Frontal cortex (tissue), 4 donors: ENCODE data around the gene RNASE1. TPM values are rescaled to one million over a fixed set of nuclear protein-coding genes. Genes with fewer than 3 reads are reported as not detected.
"Not testable (repeated sequence)": the region's sequence is repeated elsewhere in the genome, so short reads cannot be mapped to it uniquely, and the experiment has no call there.

Experiments
- DNase-seq, 2 donors: peaks; one replicate each; pipeline ENCODE4 v3.0.0; 2012; ENCODE audit warnings: low spot score in 2 of 2
- FAIRE-seq: peaks from 2 replicates; lab custom pipeline; 2012; peaks lifted over from hg19 to GRCh38; lab: Jason Lieb, UNC
- total RNA-seq: library from RNA; depleted of rRNA; stranded (reverse); fragments of >200 nt; gene quantifications from one replicate; pipeline ENCODE4 v1.2.3, GENCODE V29; 2014
- donor health status: control.
- donor health status: control.
- donor health status: control.

RNASE1 gene
- total RNA-seq, 1 donor from 2014 or later, result 12.2 TPM

DNA sequence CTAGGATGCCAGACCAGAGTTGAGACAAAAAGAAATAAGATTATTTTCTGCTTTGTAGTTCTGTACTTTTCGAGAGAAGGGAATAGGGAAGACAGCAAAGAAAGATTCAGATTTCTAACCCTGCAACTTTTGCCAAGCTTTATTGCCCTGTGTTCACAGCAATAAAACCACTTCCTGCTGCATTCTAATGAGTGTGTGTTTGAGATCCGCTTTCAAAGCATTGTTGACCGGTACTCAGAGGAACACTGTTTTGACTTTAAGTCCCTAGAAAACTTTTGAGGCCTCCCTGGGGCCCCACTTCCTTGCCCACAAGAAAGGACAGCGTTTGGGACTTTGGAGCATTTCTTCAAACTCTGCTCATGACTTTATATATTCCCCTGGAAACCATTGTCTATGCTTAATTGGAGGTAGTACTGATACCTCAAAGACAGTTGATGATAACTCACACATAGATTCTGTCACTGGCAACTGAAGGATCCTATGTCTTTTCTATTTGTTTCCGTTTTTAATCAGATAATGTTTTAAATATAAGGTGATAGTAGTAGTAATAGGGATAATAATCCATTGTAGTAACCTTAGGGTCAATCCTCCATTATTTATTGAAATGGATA is 20.3 kb downstream of the RNASE1 start:
- FAIRE-seq (no peak), DNase-seq (no peak)

DNA sequence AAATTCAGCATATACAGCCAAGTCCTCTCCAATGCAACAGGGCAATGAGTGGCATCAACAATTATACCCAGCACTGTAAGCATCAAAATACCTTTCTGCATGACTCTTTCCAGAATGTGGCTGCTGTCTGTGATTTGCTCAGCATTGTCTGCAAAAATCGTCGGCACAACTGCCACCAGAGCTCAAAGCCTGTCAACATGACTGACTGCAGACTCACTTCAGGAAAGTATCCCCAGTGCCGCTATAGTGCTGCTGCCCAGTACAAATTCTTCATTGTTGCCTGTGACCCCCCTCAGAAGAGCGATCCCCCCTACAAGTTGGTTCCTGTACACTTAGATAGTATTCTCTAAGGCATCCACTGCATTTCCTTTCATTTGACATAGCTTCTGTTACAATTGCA is 20.8 kb downstream of the RNASE1 start:
- FAIRE-seq (no peak), DNase-seq (no peak)

DNA sequence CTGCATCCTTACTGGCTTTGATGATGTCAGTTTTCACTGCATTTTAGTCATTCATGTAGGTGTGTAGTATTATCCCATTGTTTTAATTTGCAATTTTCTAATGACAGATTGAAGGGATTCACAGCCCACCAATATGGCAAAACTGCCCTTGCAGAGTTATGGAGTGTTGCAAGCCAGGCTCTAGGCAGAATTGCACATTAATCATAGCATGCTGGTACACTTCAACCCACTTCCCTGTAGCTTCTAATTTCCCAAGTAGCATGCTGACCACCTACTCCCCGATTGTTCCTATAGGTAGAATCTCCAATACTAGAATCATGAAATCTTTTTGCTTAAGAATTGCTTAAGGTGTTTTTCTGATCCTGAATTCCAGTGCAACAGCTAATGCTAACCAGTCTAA is 26.7 kb downstream of the RNASE1 start:
- FAIRE-seq (no peak), DNase-seq (no peak)

DNA sequence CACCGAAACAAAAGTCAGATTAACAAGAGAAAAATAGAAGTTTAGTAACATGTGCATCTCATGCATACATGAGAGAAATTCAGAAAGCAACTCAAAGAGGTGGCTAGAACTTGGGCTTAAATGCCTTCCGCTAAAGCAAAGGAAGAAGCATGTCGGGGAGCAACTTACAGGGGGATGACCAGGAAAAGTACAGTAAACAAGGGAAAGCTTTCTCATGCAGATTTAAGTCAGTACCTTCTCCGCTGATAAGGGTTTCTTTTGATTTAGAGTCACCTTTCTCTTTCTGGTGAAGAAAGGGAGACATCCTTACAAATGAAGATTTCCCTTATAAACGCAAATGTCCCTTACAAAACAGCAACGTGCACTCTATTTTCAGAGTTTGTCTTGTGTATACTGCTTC is 27.6 kb downstream of the RNASE1 start:
- FAIRE-seq, result no peak

DNA sequence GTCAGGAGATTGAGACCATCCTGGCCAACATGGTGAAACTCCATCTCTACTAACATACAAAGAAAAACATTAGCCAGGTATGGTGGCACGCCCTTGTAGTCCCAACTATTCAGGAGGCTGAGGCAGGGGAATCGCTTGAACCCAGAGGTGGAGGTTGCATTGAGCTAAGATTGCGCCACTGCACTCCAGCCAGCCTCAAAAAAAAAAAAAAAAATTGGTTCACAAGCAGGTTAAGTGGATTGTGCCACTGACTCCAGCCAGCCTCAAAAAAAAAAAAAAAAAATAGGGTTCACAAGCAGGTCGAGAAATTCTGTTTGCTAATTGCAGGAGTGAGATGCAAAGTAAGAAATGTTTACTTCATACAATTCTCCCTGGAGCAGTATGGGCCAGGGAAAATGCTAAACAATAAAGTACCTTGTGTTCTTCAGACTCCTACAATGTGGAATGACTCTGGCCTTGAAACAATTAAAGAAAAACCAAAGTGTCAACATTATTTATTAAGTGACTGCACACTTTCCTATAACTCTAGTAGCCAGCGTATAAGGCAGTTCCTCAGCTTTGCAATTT is 28.3 kb downstream of the RNASE1 start:
- FAIRE-seq, result no peak
- DNase-seq, result no peak

More for the DNA sequence above, 27.6 kb downstream of the RNASE1 start:
- no peak for DNase-seq

DNA sequence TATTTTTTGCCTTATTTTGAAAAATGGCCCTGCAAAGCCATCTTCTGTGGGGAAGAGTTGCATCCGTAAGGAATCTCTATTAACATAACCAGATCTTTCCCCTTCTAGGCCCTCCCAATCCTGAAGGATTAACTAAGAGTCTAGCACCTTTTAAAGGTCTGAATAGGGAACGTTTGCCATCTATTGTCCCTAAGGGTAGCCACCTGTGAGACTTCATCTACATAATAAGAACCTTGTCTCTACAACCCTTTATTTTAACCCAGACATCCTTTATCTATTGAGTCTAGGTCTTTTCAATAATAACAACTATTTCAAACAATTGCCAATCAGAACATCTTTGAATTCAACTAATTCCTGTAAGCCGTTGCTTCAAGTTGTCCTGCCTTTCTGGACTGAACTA is 30.0 kb downstream of the RNASE1 start:
- DNase-seq (no peak), FAIRE-seq (no peak)

DNA sequence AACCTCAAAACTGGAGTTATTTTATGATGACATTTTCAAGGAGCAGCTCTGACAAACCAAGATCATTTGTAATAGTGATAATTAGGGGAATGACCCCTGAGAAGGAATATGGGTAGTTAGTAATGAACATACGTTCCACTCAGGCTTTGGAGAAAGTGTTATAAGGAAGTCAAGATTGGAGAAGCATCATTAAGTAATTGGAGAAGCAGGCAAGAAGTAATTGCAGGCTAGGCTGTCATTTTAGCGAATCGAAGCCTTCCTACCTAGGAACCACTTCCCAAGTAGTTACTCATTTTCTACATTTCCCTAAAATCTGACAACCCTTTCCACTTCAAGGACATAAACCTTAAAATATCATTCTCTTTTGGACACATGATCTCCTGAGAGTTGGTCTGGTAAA is 33.2 kb downstream of the RNASE1 start:
- no peak for DNase-seq
- FAIRE-seq, result no peak

DNA sequence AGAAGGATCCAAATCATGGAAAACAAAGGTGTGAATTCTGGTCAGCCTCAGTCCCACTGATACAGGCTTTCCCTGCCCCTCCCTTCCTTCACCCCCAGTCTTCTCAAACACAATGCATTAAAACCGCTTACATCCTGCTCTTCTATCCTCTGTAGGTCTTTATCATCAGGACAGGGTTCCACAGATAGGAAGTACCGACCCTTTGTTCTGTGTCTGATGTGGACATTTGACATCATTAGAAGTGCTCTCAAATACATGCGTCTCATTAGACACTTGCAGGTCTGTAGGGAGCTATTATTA is 34.1 kb downstream of the RNASE1 start:
- FAIRE-seq (no peak), DNase-seq (no peak)

DNA sequence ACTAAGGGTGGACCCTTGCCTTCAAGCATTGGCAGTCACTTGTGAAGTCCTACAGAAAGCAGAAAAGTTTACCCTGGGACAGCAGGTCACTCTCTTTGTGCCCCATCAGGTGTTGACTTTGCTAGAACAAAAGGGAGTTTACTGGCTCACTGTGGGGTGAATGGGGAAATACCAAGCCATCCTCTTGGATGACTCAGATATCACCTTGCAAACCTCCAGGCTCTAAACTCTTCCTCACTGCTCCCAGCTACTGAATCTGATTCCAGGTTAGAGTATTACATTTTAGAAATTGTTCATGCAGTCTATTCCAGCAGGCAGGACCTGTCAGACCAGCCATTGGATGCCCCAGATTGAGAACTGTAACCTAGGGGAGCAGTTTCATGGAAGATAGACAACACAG is 41.7 kb downstream of the RNASE1 start:
- no peak for FAIRE-seq
- no peak for DNase-seq

DNA sequence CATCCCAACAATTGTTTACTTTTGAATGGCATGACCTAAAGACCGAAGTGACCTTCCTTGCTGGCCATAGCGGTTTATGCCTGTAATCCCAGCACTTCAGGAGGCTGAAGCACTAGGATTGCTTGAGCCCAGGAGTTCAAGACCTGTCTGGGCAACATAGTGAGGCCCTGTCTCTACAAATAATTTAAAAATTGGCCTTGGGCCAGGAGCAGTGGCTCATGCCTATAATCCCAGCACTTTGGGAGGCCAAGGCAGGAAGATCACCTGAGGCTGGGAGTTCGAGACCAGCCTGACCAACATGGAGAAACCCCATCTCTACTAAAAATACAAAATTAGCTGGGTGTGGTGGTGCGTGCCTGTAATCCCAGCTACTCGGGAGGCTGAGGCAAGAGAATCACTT is 43.2 kb downstream of the RNASE1 start:
- FAIRE-seq, DNase-seq: not testable (repeated sequence)

DNA sequence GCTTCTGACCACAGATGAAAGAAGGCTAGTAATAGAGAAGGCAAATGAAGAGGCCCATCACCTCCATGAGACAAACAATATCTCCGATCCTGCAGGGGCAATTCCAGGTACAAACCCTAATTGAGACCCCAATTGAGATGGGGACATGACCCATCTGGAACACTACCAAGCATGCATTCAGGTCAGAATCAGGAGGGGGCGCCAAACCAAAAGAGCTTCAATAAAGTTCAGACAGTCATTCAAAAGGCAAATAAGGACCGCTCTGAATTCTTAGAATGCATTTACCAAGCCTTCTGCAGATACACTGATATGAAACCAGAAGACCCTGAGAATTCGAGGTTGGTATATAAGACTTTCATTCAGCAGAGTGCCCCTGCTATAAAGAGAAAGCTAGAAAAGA is 44.7 kb downstream of the RNASE1 start:
- FAIRE-seq, result no peak

DNA sequence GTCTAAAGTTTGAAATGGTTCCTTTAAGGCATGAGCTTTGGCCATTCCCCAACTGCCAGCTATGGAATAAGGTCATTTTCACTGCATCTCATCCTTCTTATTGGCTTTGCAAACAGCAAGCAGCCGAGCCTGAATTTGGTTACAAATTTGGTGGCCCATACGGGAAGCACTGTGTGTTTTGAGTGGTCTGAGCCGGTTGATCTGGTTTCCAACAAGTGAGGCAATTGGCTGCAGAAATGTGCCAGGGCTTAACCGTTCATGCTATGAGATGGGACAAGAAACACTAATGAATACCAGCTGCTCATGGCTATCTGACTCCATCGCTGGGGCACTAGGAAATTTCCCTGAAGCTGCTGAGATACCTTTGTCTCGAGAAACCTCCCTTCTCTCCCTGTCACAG is 47.6 kb downstream of the RNASE1 start:
- DNase-seq (no peak), FAIRE-seq (no peak)

More for the DNA sequence above, 44.7 kb downstream of the RNASE1 start:
- DNase-seq, result peak in 1 of 2 donors; percentile 10

DNA sequence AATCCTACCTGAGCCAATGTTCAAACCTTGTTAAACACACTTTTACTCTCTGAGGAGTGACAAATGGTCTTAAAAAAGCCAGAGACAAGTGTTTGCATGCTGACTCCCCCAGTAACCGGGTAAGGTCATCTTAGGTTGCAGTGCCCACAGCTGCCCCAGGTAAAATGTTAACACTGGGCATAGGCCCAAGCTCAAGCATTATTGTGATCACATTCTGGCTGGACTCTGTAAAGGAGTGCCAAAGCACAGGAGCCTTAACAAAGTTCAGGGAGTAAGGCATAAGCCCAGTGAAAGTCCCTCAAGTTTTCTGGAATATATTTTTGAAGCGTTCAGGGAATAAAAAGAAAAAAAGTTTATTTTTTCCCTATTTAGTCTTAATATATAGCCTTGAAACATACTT is 48.3 kb downstream of the RNASE1 start:
- FAIRE-seq (no peak), DNase-seq (no peak)

DNA sequence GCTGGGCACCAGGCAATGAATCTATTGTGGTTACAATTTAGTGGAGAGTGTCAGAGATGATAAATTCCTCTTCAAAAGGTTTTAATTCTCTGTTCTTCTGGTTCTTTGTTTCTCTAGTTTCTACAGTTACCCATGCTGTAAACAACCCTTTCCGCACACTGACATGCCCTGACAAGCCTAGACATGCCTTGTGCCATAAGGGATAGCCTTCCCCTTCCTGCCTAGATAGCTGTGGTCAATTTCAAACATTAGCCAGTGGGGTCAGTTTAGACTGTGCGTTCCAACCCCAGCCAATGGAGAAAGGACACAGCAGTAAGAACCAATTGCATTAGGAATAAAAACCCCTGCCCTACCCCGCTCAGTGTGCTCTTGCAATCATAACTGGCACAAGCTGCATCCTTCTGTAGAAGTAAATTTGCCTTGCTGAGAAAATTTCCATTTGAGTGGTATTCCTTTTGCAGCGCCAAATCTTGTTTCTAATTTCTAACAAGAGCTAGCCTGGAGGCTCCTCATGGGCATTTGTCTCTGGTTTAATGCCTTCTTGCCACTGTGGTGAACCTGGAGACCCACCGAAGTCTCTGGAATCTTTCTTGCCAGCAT is 50.6 kb downstream of the RNASE1 start:
- DNase-seq (no peak), FAIRE-seq (no peak)

Other genes starting within 250 kb of the RNASE1 start
- not detected for gene RNASE9, start 241.8 kb downstream of the RNASE1 start, total RNA-seq
- gene RNASE11, start 214.8 kb downstream of the RNASE1 start, total RNA-seq, result not detected
- not detected for gene RNASE12, start 211.5 kb downstream of the RNASE1 start, total RNA-seq
- not detected for gene OR6S1, start 161.2 kb downstream of the RNASE1 start, total RNA-seq
- 1.2 TPM for gene RNASE4, start 118.3 kb downstream of the RNASE1 start, total RNA-seq
- 0.82 TPM for gene ANG, start 114.1 kb downstream of the RNASE1 start, total RNA-seq
- not detected for gene EDDM3A, start 57.0 kb downstream of the RNASE1 start, total RNA-seq
- gene EDDM3B, start 34.4 kb downstream of the RNASE1 start, total RNA-seq, result not detected
- gene RNASE6, start 21.6 kb downstream of the RNASE1 start, total RNA-seq, result 1.2 TPM
- gene RNASE3, start 88.5 kb upstream of the RNASE1 start, total RNA-seq, result not detected
- gene RNASE2, start 152.6 kb upstream of the RNASE1 start, total RNA-seq, result not detected
- 27.7 TPM for gene METTL17, start 187.1 kb upstream of the RNASE1 start, total RNA-seq
- gene SLC39A2, start 196.4 kb upstream of the RNASE1 start, total RNA-seq, result not detected
- 92.9 TPM for gene NDRG2, start 222.2 kb upstream of the RNASE1 start, total RNA-seq
- not detected for gene TPPP2, start 227.4 kb upstream of the RNASE1 start, total RNA-seq
- gene RNASE13, start 232.0 kb upstream of the RNASE1 start, total RNA-seq, result not detected
- not detected for gene RNASE7, start 239.5 kb upstream of the RNASE1 start, total RNA-seq